Activated gamma-delta T cell treated with Interleukin-2 at 50 U/mL for 16 hours (primary cell): ENCODE data around the gene DUX4.
"Not testable (repeated sequence)": the region's sequence is repeated elsewhere in the genome, so short reads cannot be mapped to it uniquely, and the experiment has no call there.

Experiments used
- DNase-seq: peaks from one replicate; pipeline ENCODE4 v3.0.0-alpha.2; 2020

The DUX4 gene

DNA sequence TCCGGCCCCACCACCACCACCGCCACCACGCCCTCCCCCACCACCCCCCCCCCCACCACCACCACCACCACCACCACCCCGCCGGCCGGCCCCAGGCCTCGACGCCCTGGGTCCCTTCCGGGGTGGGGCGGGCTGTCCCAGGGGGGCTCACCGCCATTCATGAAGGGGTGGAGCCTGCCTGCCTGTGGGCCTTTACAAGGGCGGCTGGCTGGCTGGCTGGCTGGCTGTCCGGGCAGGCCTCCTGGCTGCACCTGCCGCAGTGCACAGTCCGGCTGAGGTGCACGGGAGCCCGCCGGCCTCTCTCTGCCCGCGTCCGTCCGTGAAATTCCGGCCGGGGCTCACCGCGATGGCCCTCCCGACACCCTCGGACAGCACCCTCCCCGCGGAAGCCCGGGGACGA, at the start of gene DUX4:
TSS of gene DUX4 (plus strand) at position 347 of the 400 bp plus-strand sequence. CDS start at position 347, 0 bp downstream.
- not testable (repeated sequence) for DNase-seq

DNA sequence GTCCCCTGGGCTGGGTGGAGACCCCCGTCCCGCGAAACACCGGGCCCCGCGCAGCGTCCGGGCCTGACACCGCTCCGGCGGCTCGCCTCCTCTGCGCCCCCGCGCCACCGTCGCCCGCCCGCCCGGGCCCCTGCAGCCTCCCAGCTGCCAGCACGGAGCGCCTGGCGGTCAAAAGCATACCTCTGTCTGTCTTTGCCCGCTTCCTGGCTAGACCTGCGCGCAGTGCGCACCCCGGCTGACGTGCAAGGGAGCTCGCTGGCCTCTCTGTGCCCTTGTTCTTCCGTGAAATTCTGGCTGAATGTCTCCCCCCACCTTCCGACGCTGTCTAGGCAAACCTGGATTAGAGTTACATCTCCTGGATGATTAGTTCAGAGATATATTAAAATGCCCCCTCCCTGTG, 1.9 kb downstream of the DUX4 start:
- DNase-seq, result not testable (repeated sequence)

DNA sequence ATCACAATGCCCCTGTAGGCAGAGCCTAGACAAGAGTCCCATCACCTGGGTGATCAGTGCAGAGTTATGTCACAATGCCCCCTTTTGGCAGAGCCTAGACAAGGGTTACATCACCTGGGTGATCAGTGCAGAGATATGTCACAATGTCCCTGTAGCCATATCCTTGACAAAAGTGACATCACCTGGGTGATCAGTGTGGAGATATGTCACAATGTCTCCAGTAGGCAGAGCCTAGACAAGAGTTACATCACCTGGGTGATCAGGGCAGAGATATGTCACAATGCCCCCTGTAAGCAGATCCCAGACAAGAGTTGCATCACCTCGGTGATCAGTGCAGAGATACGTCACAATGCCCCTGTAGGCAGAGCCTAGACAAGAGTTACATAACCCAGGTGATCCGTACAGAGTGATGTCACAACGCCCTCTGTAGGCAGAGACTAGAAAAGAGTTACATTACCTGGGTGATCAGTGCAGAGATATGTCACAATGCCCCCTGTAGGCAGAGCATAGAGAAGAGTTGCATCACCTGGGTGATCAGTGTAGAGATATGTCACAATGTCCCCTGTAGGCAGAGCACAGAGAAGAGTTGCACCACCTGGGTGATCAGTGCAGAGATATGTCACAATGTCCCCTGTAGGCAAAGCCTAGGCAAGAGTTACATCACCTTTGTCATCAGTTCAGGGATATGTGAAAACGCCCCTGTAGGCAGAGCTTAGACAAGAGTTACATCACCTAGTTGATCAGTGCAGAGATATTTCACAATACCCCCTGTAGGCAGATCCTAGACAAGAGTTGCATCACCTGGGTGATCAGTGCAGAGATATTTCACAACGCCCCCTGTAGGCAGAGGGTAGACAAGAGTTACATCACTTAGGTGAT, 4.4 kb downstream of the DUX4 start:
- DNase-seq, result peak; percentile 11

DNA sequence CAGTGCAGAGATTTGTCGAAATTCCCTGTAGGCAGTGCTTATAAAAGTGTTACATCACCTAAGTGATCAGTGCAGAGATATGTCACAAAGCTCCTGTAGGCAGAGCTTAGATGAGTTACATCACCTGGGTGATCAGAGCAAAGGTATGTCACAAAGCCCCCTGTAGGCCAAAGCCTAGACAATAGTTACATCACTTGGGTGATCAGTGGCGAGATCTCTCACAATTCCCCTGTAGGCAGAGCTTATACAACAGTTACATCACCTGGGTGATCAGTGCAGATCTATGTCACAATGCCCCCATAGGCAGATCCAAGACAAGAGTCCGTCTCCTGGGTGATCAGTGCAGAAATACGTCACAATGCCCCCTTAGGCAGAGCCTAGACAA, 5.0 kb downstream of the DUX4 start:
- not testable (repeated sequence) for DNase-seq

DNA sequence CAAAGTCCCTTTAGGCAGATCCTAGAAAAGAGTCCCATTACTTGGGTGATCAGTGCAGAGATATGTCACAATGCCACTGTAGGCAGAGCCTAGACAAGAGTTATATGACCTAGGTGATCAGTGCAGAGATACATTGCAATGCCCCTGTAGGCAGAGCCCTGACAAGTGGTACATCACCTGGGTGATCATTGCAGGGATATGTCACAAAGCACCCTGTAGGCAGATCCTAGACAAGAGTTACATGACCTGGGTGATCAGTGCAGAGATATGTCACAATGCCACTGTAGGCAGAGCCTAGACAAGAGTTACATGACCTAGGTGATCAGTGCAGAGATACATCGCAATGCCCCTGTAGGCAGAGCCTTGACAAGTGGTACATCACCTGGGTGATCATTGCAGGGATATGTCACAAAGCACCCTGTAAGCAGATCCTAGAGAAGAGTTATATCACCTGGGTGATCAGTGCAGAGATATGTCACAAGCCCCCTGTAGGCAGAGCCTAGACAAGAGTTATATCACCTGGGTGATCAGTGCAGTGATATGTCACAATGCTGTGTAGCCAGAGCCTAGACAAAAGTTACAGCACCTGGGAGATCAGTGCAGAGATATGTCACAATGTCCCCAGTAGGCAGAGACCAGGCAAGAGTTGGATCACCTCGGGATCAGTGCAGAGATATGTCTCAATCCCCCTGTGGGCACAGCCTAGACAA, 5.6 kb downstream of the DUX4 start:
- not testable (repeated sequence) for DNase-seq

DNA sequence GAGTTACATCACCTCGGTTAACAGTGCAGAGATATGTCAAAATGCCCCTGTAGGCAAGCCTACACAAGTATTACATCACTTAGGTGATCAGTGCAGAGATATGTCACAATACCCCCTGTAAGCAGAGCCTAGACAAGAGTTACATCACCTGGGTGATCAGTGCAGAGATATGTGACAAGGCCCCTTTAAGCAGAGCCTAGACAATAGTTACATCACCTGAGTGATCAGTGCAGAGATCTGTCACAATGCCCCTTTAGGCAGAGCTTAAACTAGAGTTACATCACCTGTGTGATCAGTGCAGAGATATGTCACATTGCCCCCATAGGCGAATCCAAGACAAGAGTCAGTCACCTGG, 6.1 kb downstream of the DUX4 start:
- not testable (repeated sequence) for DNase-seq

DNA sequence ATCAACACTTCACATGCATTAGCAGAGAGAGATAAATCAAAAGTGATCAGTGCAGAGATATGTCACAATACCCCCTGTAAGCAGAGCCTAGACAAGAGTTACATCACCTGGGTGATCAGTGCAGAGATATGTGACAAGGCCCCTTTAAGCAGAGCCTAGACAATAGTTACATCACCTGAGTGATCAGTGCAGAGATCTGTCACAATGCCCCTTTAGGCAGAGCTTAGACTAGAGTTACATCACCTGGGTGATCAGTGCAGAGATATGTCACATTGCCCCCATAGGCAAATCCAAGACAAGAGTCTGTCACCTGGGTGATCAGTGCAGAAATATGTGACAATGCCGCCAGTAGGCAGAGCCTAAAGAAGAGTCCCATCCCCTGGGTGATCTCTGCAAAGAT, 7.4 kb downstream of the DUX4 start:
- not testable (repeated sequence) for DNase-seq

DNA sequence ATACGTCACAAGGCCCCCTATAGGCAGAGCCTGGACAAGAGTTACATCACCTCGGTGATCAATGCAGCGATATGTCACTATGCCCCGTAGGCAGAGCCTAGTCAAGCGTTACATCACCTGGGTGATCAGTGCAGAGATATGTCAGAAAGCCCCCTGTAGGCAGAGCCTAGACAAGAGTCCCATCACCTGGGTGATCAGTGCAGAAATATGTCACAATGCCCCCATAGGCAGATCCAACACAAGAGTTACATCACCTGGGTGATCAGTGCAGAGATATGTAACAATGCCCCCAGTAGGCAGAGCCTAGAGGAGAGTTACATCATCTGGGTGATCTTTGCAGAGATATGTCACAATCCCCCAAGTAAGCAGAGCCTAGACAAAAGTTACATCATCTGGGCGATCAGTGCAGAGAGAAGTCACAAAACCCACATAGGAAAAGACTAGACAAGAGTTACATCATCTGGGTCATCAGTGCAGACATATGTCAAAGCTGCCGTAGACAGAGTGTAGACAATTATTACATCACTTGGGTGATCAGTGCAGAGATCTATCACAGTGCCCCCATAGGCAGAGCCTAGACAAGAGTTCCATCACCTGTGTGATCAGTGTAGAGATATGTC, 8.0 kb downstream of the DUX4 start:
- DNase-seq, result peak; percentile 13

DNA sequence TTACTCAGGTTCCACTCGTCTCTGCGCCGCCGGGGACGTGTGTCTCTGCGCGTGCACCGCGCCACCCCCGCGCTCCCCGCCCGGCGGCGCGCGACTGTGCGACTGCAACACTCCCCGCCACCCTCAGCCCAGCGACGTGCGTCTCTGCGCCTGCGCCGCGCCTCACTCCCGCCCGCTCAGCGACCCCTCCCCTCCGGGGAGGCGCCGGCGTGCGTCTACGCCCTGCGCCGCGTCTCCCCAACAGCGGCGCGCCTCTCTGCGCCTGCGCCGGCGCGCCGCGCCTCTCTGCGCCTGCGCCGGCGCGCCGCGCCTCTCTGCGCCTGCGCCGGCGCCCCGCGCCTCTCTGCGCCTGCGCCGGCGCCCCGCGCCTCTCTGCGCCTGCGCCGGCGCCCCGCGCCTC, 29.9 kb downstream of the DUX4 start:
- peak; percentile 3 for DNase-seq
